NB4 (cell line): ENCODE measurements around the gene FMN1.

Experiments used
- CTCF ChIP-seq: IDR thresholded peaks from one replicate; pipeline ENCODE4 v1.5.1; 2012; ENCODE audit warnings: low read depth, low read length
- POLR2A ChIP-seq: IDR thresholded peaks from 2 replicates; pipeline ENCODE4 v1.6.1; 2011; ENCODE audit warnings: mild to moderate bottlenecking; ENCODE audit not compliant: insufficient read length; ENCODE audit errors: extremely low read depth

- TF ChIP-seq POLR2A, result no peak
- no peak for TF ChIP-seq CTCF
Measured at GRCh38 chr15:32735989-32736700, 458.4 kb downstream of the FMN1 start.
